ENCODE results near the gene FZD8. TPM values are rescaled to one million over a fixed set of nuclear protein-coding genes. Genes with fewer than 3 reads are reported as not detected.
A peak's percentile ranks its signal among the peaks of the same experiment; 100 is the strongest.

Gene FZD8
- total RNA-seq, 2 donors from 2014 or later, result 4.7 to 12.9 TPM

- TF ChIP-seq POLR2A (IDR thresholded peaks at IDR 0.05), result no peak
- TF ChIP-seq CTCF (IDR thresholded peaks at IDR 0.05), result peak in 2 of 7 experiments; percentile 16 to 24
- intact Hi-C loops (cut with DNase I), result loop anchor here (5.0 kb wide), 1 partner anchor 1137 kb away; no protein-coding TSS in a partner anchor
- DNase-seq (peak; percentile 31 to 42 (median 36)), ATAC-seq (no peak)
- H3K27ac ChIP-seq, result peak overlapping the region in 3 of 4 donors; percentile 56 to 71 (median 56)
- peaks cover 18% of the 10 kb centered on the region for H3K4me1 ChIP-seq
- H3K27me3 ChIP-seq, result no peaks in the 10 kb centered on the region
- H3K4me3 ChIP-seq, result no peak overlapping the region
- no peaks in the 10 kb centered on the region for H3K9me3 ChIP-seq
- WGBS, 2 donors, result 23 to 83% methylated on average over 15 to 73 of the region's 83 CpGs
- H3K36me3 ChIP-seq (replicated peaks in 1 of 2; ENCODE audit: insufficient read depth in 1 of 2, low read depth in 2 of 2), result no peaks in the 10 kb centered on the region
These were observed 2.2 kb downstream of the FZD8 start for GRCh38 chr10:35639728-35640401.

- Histone ChIP-seq H3K9me3 (no peaks in the 10 kb centered on the region), H3K4me1 (peaks cover 14% of the 10 kb centered on the region), H3K36me3 (replicated peaks in 1 of 2; ENCODE audit: insufficient read depth in 1 of 2, low read depth in 2 of 2) (no peaks in the 10 kb centered on the region), H3K27ac (no peak overlapping the region), H3K27me3 (no peaks in the 10 kb centered on the region), H3K4me3 (no peak overlapping the region)
- intact Hi-C loops (cut with DNase I), result loop anchor here (5.0 kb wide), 1 partner anchor 1138 kb away; no protein-coding TSS in a partner anchor
- ATAC-seq, result no peak
- 50 to 77% methylated on average over 18 to 29 of the region's 57 CpGs for WGBS, 2 donors
- TF ChIP-seq POLR2A (IDR thresholded peaks at IDR 0.05) (no peak), CTCF (IDR thresholded peaks at IDR 0.05) (no peak)
- peak in 1 of 4 donors; percentile 18 for DNase-seq
These were observed 2.9 kb downstream of the FZD8 start for GRCh38 chr10:35639021-35639727.

GRCh38 chr10:35638101-35638500 is 4.0 kb downstream of the FZD8 start:
- Histone ChIP-seq H3K4me3 (no peak overlapping the region), H3K4me1 (peaks cover 13% of the 10 kb centered on the region)
- 74 to 81% methylated on average over 3 to 4 of the region's 4 CpGs for WGBS, 2 donors

GRCh38 chr10:35637462-35637861 is 4.6 kb downstream of the FZD8 start:
- Histone ChIP-seq H3K9me3 (no peaks in the 10 kb centered on the region), H3K4me1 (peaks cover 7% of the 10 kb centered on the region), H3K27me3 (no peaks in the 10 kb centered on the region), H3K36me3 (replicated peaks in 1 of 2; ENCODE audit: insufficient read depth in 1 of 2, low read depth in 2 of 2) (no peaks in the 10 kb centered on the region), H3K27ac (no peak overlapping the region), H3K4me3 (no peak overlapping the region)
- DNase-seq (no peak), ATAC-seq (no peak)
- WGBS, 2 donors, result 57 to 70% methylated on average over 8 of the region's 8 CpGs
- TF ChIP-seq CTCF (IDR thresholded peaks at IDR 0.05) (no peak), POLR2A (IDR thresholded peaks at IDR 0.05) (no peak)
- intact Hi-C loops (cut with DNase I), result loop anchor here (5.0 kb wide), 1 partner anchor 1140 kb away; no protein-coding TSS in a partner anchor

More at GRCh38 chr10:35638101-35638500, 4.0 kb downstream of the FZD8 start:
- H3K36me3 ChIP-seq (replicated peaks in 1 of 2; ENCODE audit: insufficient read depth in 1 of 2, low read depth in 2 of 2), result no peaks in the 10 kb centered on the region
- H3K9me3 ChIP-seq, result no peaks in the 10 kb centered on the region
- intact Hi-C loops (cut with DNase I), result loop anchor here (5.0 kb wide), 1 partner anchor 1139 kb away; no protein-coding TSS in a partner anchor
- TF ChIP-seq CTCF (IDR thresholded peaks at IDR 0.05), result no peak
- TF ChIP-seq POLR2A (IDR thresholded peaks at IDR 0.05), result no peak
- no peak overlapping the region for H3K27ac ChIP-seq
- DNase-seq (no peak), ATAC-seq (no peak)
- no peaks in the 10 kb centered on the region for H3K27me3 ChIP-seq

All from body of pancreas (tissue), 4 donors.